ENCODE data around the gene TSKS.

DNA sequence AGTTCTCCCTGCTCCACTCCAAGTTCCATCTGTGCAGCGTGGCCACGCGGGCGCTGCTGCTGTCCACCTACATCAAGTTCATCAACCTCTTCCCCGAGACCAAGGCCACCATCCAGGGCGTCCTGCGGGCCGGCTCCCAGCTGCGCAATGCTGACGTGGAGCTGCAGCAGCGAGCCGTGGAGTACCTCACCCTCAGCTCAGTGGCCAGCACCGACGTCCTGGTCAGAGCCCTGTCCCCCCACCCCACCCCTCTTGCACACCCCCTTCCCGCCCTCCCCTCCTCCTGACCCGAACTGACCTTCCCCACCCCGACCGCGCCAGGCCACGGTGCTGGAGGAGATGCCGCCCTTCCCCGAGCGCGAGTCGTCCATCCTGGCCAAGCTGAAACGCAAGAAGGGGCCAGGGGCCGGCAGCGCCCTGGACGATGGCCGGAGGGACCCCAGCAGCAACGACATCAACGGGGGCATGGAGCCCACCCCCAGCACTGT, 38.3 kb upstream of the TSKS start:
- TF ChIP-seq, protein P1, sequence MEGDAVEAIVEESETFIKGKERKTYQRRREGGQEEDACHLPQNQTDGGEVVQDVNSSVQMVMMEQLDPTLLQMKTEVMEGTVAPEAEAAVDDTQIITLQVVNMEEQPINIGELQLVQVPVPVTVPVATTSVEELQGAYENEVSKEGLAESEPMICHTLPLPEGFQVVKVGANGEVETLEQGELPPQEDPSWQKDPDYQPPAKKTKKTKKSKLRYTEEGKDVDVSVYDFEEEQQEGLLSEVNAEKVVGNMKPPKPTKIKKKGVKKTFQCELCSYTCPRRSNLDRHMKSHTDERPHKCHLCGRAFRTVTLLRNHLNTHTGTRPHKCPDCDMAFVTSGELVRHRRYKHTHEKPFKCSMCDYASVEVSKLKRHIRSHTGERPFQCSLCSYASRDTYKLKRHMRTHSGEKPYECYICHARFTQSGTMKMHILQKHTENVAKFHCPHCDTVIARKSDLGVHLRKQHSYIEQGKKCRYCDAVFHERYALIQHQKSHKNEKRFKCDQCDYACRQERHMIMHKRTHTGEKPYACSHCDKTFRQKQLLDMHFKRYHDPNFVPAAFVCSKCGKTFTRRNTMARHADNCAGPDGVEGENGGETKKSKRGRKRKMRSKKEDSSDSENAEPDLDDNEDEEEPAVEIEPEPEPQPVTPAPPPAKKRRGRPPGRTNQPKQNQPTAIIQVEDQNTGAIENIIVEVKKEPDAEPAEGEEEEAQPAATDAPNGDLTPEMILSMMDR (conservative IDR thresholded peaks at IDR 0.05 in 1 of 2, IDR thresholded peaks at IDR 0.05 in 1 of 2; ENCODE audit: low read depth in 1 of 2, low read length in 2 of 2), result no peak
- TF ChIP-seq EZH2 (IDR thresholded peaks at IDR 0.05; ENCODE audit: low read length, missing control alignments), result no peak

Measured in fibroblast of lung (primary cell).